ENCODE measurements around the gene TTC39A.
A peak's percentile ranks its signal among the peaks of the same experiment; 100 is the strongest.

Gene TTC39A

GRCh38 chr1:51297401-51298321 is 32.7 kb downstream of the TTC39A start:
- no peak for DNase-seq (ENCODE audit: low read depth)

DNA sequence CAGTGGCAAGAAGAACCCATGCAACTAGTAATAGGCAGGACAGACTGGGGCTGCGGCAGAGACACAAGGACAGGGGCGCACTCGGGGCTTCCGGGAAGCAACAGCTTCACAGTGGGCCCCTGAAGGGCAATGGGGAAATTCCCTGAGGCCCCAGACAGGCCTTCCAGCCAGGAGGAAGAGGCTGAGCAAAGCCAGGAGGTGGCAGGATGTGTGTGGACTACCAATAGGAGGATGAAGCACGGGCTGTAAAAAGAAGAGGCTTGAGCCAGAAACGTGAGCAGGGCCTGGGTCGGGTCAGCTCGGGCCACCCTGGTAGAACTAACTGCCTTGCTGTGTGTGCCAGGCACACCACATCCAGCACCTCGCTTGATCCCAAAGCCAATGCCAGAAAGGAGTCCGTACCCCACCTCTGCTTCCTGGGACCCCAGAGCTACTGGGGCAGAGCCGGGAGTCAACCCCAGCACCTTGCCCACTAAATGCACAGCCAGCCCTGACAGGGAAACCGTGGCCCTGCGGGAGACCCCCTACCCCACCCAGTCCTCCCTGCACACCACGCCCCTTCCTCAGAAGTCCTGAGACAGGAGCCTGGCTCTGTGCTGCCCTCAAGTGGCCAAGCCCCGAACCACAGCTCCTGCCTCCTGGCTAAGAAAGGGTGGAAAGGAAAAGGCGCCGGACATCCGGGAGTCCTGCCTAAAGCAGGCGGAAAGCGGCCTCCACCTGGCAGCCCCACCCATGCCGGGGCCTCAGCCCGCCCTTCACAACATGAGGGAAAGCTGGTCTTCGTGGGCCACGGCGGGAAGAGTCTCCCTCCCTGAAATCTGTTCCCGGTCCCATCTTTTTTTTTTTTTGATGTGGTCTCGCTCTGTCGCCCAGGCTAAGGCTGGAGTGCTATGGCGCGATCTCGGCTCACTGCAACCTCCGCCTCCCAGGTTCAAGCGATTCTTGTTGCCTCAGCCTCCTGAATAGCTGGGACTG is 33.7 kb downstream of the TTC39A start:
- peak; percentile 45 for DNase-seq (ENCODE audit: low read depth)

- DNase-seq (ENCODE audit: low read depth), result no peak
Observed at GRCh38 chr1:51295926-51296325, 34.4 kb downstream of the TTC39A start.

DNA sequence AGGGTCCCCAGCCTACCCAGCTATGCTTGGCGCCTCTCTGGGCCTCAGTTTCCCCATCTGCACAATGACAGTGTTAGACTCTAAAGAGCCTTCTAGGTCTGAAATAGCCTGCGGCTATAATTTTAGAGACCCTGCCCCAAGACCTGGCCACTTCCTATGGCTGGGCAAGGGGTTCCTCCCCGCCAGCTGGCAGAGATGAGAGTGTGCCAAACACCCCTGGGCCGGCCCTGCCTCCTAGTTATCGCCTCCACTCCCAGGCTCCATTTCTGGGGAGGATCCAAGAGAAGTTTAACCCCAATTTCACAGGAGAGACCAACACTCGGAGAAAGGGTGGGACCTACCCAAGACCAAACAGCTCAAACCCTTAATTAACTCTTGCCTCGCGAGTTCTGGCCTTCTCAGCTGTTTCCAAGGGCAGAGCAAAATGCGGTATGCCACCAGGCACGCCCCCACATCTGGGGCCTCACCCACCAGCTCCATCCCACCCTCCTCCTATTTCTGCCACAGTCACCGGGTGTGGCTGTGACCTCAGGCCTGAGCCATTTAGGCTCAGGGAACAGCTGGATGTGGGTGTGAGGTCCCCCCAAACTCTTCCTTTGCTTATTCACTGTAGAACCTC is 35.7 kb downstream of the TTC39A start:
- DNase-seq (ENCODE audit: low read depth), result no peak

GRCh38 chr1:51293898-51294515 is 36.4 kb downstream of the TTC39A start:
- DNase-seq (ENCODE audit: low read depth), result no peak

DNA sequence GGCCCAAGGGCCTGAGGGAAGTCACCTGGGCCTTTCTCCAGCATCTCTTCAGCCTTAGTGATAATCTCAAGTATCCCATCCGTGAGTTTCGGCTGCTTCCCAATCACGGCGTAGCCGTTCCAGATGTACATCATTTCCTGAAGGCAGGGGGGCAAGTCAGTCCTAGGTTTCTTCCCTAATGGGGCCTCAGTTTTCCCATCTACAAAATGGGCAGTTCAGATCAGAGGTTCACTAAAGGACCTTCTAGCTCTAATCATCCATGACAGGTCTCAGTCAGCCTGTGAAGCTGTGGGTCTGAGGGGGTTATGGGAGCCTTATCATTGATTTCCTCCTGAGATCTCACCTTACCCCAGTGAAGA is 39.9 kb downstream of the TTC39A start:
- DNase-seq (ENCODE audit: low read depth), result no peak

DNA sequence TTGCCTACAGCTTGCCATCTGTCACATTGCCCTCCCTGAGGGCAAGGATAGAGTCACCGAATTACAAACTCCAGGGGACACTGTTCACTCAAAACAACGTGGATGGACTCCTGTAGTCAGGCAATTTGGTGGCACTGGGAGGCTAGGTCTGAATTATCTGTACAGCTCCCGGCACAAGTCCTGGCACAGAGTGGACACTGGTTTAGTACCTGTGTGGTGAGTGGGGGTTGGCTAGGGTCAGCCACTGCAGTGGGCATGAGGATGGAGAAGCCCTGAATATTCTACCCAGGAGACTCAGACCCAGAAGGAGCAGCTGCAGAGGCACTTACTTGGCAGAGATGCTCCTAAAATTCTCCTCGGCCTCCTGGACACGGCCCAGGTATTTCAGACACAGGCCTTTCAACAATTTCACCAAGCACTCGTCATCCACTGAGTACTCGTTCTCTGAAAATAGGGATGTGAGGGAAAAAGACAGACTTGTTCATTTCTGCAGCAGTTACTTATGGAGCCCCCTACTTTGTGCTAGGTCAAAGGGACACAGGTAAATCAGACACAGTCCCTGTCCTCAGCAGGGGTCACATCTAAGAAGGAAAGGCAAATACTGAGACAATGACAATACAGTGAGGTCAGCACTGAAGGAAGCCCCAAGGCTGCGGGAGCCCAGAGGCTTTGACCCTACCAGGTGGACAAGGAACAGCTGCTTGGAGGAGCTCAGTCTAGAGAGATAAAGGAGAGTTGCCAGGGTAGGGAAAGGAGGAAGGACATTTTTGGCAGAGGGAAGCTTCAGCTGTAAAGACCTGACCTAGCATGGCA is 40.5 kb downstream of the TTC39A start:
- DNase-seq (ENCODE audit: low read depth), result no peak

DNA sequence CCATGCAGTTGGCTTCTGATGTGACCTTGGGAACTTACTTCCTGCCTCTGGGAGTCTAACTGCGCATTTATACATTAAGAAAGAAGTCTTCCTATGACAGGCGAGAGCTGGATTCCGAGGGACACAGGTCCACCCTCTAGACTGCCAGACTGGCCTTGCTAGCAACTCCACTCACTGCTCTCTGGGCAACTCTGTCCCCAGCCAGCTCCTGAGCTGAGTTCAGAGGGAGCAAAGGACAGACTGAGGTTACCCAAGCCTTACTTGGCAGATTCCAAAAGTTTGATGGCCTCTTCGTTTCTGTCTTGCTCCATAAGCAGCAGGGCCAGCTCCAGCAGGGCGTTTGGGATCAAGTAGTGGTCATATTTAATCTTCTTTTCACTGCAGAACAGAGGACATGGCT is 41.8 kb downstream of the TTC39A start:
- no peak for DNase-seq (ENCODE audit: low read depth)

DNA sequence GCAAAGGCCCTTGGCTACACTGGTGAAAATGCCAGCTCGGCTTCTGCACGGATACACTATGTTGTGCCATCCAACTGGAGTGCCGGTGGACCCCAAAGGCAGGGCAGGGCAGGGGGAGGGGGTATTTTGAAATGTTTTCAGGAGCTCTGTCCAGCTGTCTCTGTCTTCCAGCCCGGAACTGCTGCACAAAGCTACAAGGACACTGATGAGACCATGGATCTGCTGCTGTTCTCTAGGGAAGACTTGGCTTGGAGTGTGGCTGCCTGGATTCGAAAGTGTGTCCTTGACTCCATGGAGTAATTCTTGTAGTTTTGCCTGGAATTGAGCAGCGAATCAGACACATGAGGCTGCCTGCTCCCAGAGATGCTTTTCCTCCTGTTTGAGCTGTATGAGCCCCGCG is 42.4 kb downstream of the TTC39A start:
- no peak for DNase-seq (ENCODE audit: low read depth)

DNA sequence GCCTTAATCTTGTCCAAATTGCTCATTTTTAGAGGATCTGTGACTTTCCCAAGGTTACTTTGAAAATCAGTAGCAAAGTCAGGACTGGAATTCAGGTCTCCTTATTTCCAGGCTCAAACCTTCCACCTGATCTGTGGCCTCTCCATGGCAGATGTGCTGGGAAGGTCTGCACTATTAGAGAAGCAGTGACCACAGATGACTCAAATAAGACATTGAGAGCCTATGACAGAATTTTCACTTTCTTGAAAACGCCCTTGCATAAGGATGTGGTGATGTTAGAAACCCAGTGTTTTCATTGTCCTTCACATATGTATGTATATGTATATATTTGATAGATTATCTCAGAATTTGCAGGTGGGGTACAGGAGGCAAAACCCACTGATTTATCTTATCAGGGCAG is 45.3 kb downstream of the TTC39A start:
- no peak for DNase-seq (ENCODE audit: low read depth)

GRCh38 chr1:51284487-51284954 is 45.8 kb downstream of the TTC39A start:
- no peak for DNase-seq (ENCODE audit: low read depth)

DNA sequence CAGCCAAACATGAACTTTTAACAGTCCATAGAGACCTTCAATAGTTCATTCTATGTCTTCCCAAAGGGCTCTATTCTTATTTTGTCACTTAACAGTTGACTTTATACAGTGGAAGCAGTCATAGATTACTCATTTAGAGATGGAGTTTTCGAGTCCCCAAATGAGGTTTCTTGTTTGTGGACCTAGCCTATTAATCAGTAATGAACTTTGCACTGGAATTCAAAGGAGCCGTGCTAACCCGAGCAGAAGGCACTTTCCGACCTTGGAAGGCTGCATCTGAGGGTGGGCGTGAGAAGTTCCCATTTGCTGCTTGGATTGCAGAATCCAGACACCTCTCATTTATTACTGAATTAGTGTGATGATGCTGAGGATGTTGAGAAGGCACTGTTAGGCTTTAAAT is 46.4 kb downstream of the TTC39A start:
- DNase-seq (ENCODE audit: low read depth), result no peak

DNA sequence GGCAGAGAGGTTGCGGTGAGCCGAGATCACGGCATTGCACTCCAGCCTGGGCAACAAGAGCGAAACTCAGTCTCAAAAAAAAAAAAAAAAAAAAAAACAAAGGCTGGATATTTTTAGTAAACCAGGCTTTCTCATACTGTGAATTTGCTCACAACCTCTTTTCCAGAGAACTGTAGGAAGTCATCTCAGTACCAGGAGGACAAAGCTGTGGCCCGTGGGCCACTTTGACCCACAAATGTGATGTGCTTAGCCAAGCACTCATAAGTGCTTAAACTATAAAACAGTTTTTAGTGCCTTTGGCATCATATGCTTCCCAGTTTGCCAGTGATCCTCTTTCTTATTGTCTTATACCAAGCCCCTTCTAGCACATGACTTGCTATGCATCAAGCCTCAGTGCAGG is 47.8 kb downstream of the TTC39A start:
- DNase-seq (ENCODE audit: low read depth), result no peak

- DNase-seq (ENCODE audit: low read depth), result no peak
Observed at GRCh38 chr1:51281807-51282206, 48.6 kb downstream of the TTC39A start.

DNA sequence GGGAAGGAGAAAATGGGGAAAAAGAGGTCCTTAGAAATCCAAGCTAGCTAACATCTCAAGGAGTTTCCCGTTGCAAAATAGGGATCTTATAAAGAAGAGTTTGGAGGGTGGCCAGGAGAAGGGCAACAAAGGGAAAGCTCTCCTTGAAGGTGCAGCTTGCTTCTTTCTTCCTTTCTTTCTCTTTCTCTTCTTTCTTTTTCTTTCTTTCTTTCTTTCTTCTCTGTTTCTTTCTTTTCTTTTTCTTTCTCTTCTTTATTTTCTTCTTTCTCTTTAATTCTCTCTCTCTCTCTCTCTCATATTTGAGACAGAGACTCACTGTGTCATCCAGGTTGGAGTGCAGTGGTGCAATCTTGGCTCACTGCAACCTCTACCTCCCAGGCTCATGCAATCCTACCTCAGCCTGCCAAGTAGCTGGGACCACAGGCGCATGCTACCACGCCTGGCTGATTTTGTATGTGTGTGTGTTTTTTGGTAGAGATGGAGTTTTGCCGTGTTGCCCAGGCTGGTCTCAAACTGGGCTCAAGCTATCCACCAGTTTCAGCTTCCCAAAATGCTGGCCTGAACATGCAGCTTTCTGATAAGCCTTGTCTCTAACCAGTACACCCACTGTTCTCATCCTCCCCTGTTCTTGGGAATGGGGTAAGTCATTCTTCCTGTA is 49.9 kb downstream of the TTC39A start:
- DNase-seq (ENCODE audit: low read depth), result no peak

DNA sequence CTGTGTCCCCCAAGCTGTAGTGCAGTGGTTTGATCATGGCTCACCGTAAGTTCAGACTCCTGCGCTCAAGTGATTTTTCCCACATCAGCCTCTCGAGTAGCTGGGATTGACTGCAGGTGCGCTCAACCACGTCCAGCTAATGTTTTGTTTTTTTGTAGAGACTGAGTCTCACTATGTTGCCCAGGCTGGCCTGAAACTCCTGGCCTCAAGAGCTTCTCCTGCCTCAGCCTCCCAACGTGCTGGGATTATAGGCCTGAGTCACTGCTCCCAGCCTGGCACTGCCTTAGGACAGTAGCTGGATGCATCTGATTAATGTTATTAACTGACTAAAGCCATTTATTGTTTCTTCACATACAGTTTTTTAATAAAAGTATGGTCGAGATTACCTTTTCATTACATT is 54.1 kb downstream of the TTC39A start:
- DNase-seq (ENCODE audit: low read depth), result no peak

DNA sequence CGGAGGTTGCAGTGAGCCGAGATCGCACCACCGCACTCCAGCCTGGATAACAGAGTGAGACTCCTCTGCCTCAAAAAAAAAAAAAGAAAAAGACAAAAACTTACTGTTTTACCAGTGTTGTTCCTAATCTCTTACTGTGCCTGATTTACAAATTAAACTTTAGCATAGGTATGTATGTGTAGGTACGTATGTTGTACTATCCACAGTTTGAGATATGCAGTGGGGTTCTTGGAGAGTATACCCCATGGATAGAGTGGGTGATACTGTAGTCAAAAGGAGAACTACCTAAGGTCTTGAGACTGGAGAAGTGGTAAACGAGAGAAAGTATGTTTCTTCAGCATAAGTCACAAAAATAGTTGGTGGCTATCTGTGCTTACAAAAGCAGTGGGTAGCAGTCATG is 55.7 kb downstream of the TTC39A start:
- DNase-seq (ENCODE audit: low read depth), result no peak

GRCh38 chr1:51272916-51273315 is 57.4 kb downstream of the TTC39A start:
- no peak for DNase-seq (ENCODE audit: low read depth)

- DNase-seq (ENCODE audit: low read depth), result no peak
Observed at GRCh38 chr1:51270751-51271150, 59.6 kb downstream of the TTC39A start.

GRCh38 chr1:51268634-51269033 is 61.7 kb downstream of the TTC39A start:
- no peak for DNase-seq (ENCODE audit: low read depth)

GRCh38 chr1:51266791-51267190 is 63.6 kb downstream of the TTC39A start:
- no peak for DNase-seq (ENCODE audit: low read depth)

All from activated gamma-delta T cell treated with anti-CD3 and anti-CD28 coated beads, Interleukin-2, amount 50 U/mL, for 16 hours (primary cell).